Measurements from ENCODE around the gene HCFC1.

HCFC1 gene

GRCh38 chrX:153937056-153937455 is 34.6 kb downstream of the HCFC1 start:
- DNase-seq, result no peak

GRCh38 chrX:153935326-153935851 is 36.2 kb downstream of the HCFC1 start:
- peak; percentile 34 to 73 (median 57) for DNase-seq

- DNase-seq, result peak; percentile 86 to 89 (median 86)
Measured at GRCh38 chrX:153934762-153935325, 36.8 kb downstream of the HCFC1 start, which contains the start of gene NAA10. NAA10 (minus strand) TSS chrX:153935037; CDS start chrX:153934904, 133 bp downstream.

- DNase-seq, result peak in 1 of 3 experiments; percentile 49
Measured at GRCh38 chrX:153934148-153934761, 37.4 kb downstream of the HCFC1 start.

GRCh38 chrX:153933748-153934147 is 37.9 kb downstream of the HCFC1 start:
- no peak for DNase-seq

GRCh38 chrX:153932220-153932915 is 39.2 kb downstream of the HCFC1 start:
- no peak for DNase-seq

GRCh38 chrX:153931748-153932147 is 39.9 kb downstream of the HCFC1 start:
- no peak for DNase-seq

- DNase-seq, result no peak
Measured at GRCh38 chrX:153931151-153931550, 40.5 kb downstream of the HCFC1 start.

GRCh38 chrX:153930011-153930910 is 41.4 kb downstream of the HCFC1 start:
- DNase-seq, result no peak

GRCh38 chrX:153929576-153929975 is 42.0 kb downstream of the HCFC1 start:
- no peak for DNase-seq

- DNase-seq, result no peak
Measured at GRCh38 chrX:153928846-153929245, 42.8 kb downstream of the HCFC1 start.

GRCh38 chrX:153927922-153928760 is 43.5 kb downstream of the HCFC1 start:
- peak; percentile 99 for DNase-seq

- DNase-seq, result no peak
Measured at GRCh38 chrX:153927672-153927921, 44.0 kb downstream of the HCFC1 start.

- peak; percentile 51 to 87 (median 72) for DNase-seq
Measured at GRCh38 chrX:153926858-153927671, 44.6 kb downstream of the HCFC1 start.

- DNase-seq, result no peak
Measured at GRCh38 chrX:153926552-153926857, 45.1 kb downstream of the HCFC1 start.

- DNase-seq, result peak in 2 of 3 experiments; percentile 63 to 73
Measured at GRCh38 chrX:153925739-153926551, 45.7 kb downstream of the HCFC1 start, which contains the start of gene ARHGAP4. ARHGAP4 (minus strand) TSS chrX:153926264; CDS start chrX:153926202, 62 bp downstream.

GRCh38 chrX:153925387-153925738 is 46.3 kb downstream of the HCFC1 start:
- no peak for DNase-seq

GRCh38 chrX:153924149-153924861 is 47.3 kb downstream of the HCFC1 start:
- peak in 1 of 3 experiments; percentile 62 for DNase-seq
